ENCODE data around the gene SLC7A6OS. TPM values are rescaled to one million over a fixed set of nuclear protein-coding genes. Genes with fewer than 3 reads are reported as not detected.

SLC7A6OS gene
- total and polyA plus RNA-seq, 2 experiments from 2014 or later = 8.8 to 18.9 TPM

DNA sequence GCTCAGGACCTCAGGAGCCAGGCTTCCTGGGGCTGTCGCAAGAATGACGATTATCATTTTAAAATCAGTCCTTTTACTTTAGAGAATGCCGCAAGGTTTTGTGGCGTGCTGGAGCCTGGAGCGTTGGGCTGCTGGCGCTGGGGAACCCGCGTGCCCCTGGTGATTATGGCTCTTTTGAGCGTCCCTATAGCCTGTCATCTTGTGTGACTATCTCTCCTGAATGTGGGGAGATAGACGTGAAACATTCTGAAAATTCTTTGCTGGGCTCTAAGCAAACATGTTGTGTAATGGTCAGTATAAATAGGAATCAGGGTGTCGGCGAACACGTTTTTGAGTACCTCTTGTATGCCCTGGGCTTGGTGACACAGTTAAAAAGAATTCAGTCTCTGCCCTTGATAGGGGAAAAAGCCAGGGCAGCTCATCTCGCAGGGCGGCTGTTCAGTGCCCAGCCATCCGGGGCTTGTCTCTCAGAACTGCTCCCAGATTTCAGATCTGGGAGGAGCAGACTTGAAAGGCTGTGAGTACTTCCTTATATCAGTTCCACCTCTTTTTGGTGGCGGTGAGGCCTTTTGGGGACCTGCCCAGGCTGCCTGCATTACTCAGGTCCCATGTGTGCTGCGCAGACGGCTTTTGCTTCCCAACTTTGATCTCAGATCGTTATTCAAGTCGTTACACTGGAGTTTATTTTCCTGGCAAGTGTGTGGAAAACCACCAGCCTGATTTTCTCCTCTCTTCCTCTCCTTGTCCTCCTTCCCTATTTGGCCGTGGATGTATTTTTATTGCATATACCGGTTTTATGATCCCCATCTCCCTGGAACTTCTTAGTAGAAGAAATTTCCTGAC is 45.4 kb downstream of the SLC7A6OS start:
- Histone ChIP-seq H3K79me2 (peaks cover 51% of the 10 kb centered on the region), H3K4me3 (peak overlapping the region; percentile 84), H3K4me1 (ENCODE audit: insufficient read depth) (peaks cover 20% of the 10 kb centered on the region), H4K20me1 (ENCODE audit: insufficient read depth, poor library complexity, severe bottlenecking) (no peaks in the 10 kb centered on the region), H3K9me3 (ENCODE audit: low read depth) (no peaks in the 10 kb centered on the region), H2AFZ (peak overlapping the region; percentile 98), H3K4me2 (peak overlapping the region; percentile 97), H3K9me2 (replicated peaks; ENCODE audit: insufficient read depth) (no peaks in the 10 kb centered on the region), H3K27me3 (no peaks in the 10 kb centered on the region), H3K36me3 (replicated peaks; ENCODE audit: insufficient read depth, low read depth) (no peaks in the 10 kb centered on the region), H3K27ac (peak overlapping the region; percentile 96)
- peak; percentile 73 for DNase-seq (ENCODE audit: low spot score)
- 8% methylated on average over 23 of the region's 23 CpGs for WGBS (ENCODE audit: low lambda C conversion rate, missing lambda C conversion rate)
- TF ChIP-seq, protein P1, sequence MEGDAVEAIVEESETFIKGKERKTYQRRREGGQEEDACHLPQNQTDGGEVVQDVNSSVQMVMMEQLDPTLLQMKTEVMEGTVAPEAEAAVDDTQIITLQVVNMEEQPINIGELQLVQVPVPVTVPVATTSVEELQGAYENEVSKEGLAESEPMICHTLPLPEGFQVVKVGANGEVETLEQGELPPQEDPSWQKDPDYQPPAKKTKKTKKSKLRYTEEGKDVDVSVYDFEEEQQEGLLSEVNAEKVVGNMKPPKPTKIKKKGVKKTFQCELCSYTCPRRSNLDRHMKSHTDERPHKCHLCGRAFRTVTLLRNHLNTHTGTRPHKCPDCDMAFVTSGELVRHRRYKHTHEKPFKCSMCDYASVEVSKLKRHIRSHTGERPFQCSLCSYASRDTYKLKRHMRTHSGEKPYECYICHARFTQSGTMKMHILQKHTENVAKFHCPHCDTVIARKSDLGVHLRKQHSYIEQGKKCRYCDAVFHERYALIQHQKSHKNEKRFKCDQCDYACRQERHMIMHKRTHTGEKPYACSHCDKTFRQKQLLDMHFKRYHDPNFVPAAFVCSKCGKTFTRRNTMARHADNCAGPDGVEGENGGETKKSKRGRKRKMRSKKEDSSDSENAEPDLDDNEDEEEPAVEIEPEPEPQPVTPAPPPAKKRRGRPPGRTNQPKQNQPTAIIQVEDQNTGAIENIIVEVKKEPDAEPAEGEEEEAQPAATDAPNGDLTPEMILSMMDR (IDR thresholded peaks at IDR 0.05; ENCODE audit: poor library complexity) = no peak
- TF ChIP-seq EZH2phosphoT487 (IDR thresholded peaks at IDR 0.05; ENCODE audit: low read depth, severe bottlenecking, unreplicated experiment) = no peak
- TF ChIP-seq EZH2 (IDR thresholded peaks at IDR 0.05; ENCODE audit: borderline replicate concordance) = no peak

DNA sequence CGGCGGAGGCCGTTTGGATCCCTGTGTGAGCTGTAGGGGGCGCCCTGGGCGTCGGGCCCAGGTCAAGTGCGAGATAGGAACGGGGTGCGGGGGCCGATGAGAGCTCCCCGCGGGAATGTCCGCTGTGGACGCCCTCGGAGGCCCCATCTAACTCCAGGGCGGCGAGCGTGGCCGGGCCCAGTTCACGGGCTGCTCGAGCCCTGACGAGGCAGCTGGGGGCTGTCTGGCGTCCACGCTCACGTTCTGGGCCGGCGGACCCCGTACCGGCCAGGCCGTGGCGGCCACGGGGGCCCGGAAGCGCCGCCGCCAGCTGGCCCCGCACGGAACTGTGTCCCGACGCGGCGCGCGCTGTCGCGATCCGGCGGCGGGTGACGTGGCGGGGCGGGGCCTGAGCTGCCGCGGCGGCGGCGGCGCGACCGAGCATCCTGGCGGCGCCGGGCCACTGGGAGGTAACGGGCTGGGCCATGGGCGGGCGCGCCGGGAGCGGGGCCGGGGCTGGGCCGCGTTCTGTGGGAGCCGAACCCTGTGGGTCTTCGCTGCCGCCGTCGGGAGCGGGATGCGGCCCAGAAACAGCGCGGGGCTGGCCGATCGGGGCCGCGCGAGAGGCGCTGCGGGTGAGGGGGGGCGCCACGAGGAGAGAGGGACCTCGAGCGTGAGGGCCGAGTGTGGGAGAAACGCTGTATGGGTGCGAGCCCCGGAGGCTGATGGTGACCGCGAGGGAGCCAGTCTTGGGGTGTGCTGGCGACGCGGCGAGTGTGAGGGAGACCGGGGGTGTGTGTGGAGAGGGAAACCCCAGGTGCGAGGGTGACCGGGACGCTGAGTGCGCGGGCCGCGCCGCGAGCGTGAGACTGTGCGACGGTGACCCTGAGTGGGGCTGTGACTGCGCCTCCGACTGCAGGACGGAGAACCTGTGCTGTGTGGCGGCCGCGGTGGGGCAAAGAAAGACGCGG is 46.3 kb downstream of the SLC7A6OS start, which contains the start of gene SLC7A6:
Gene SLC7A6, plus strand, starts transcription at position 399 of the 950 bp plus-strand sequence. CDS start 10,201 bp downstream, outside the sequence.
- no peaks in the 10 kb centered on the region for H3K27me3 ChIP-seq
- H4K20me1 ChIP-seq (ENCODE audit: insufficient read depth, poor library complexity, severe bottlenecking) = no peaks in the 10 kb centered on the region
- peaks cover 20% of the 10 kb centered on the region for H3K4me1 ChIP-seq (ENCODE audit: insufficient read depth)
- peak; percentile 89 for DNase-seq (ENCODE audit: low spot score)
- peak within 1 kb of the TSS; percentile 98 for H2AFZ ChIP-seq
- under 1% methylated on average over 66 of the region's 123 CpGs for WGBS (ENCODE audit: low lambda C conversion rate, missing lambda C conversion rate)
- peak within 1 kb of the TSS; percentile 84 for H3K4me3 ChIP-seq
- no peaks in the 10 kb centered on the region for H3K36me3 ChIP-seq (replicated peaks; ENCODE audit: insufficient read depth, low read depth)
- no peaks in the 10 kb centered on the region for H3K9me2 ChIP-seq (replicated peaks; ENCODE audit: insufficient read depth)
- H3K79me2 ChIP-seq = peaks cover 42% of the 10 kb centered on the region
- TF ChIP-seq EZH2 (IDR thresholded peaks at IDR 0.05; ENCODE audit: borderline replicate concordance) = no peak
- TF ChIP-seq, protein P1 (IDR thresholded peaks at IDR 0.05; ENCODE audit: poor library complexity) = peak; percentile 79
- TF ChIP-seq EZH2phosphoT487 (IDR thresholded peaks at IDR 0.05; ENCODE audit: low read depth, severe bottlenecking, unreplicated experiment) = no peak
- peak within 1 kb of the TSS; percentile 96 for H3K27ac ChIP-seq
- peak within 1 kb of the TSS; percentile 97 for H3K4me2 ChIP-seq
- H3K9me3 ChIP-seq (ENCODE audit: low read depth) = no peaks in the 10 kb centered on the region

DNA sequence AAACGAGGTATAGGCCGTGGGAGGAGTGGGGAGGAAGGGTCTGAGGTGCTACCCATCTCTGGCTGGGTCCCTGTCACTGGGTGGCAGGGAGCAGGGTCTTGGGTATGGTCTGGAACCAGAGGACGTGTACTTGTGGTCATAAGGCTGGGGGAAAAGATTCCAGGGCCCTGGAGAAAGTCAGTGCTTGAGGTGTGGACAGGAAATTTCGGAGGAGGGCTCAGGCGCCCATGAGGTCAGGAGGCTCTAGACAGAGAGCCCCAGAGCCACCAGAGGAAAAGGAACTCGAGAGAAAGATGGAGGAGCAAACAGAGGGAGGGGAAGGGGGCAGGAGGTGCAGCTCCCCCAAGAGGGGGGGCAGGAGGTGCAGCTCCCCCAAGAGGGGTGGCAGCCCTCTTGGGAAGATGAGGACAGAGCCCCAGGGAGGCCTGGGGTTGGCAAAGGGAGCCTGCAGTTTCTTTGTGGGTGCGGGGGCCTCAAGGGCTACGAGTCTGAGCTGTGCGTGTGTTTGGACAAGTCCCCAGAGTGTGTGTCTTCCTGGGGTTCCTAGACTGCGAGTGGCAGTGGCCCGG is 47.1 kb downstream of the SLC7A6OS start:
- DNase-seq (ENCODE audit: low spot score) = no peak
- peaks cover 20% of the 10 kb centered on the region for H3K4me1 ChIP-seq (ENCODE audit: insufficient read depth)
- TF ChIP-seq EZH2 (IDR thresholded peaks at IDR 0.05; ENCODE audit: borderline replicate concordance) (no peak), EZH2phosphoT487 (IDR thresholded peaks at IDR 0.05; ENCODE audit: low read depth, severe bottlenecking, unreplicated experiment) (no peak)
- TF ChIP-seq, protein P1 (IDR thresholded peaks at IDR 0.05; ENCODE audit: poor library complexity) = no peak
- no peaks in the 10 kb centered on the region for H3K27me3 ChIP-seq
- WGBS (ENCODE audit: low lambda C conversion rate, missing lambda C conversion rate) = 42% methylated on average over 11 of the region's 11 CpGs
- H3K27ac ChIP-seq = peak overlapping the region; percentile 96
- H3K36me3 ChIP-seq (replicated peaks; ENCODE audit: insufficient read depth, low read depth) = no peaks in the 10 kb centered on the region
- no peaks in the 10 kb centered on the region for H3K9me3 ChIP-seq (ENCODE audit: low read depth)
- H2AFZ ChIP-seq = peak overlapping the region; percentile 91
- H3K79me2 ChIP-seq = peaks cover 34% of the 10 kb centered on the region
- H3K9me2 ChIP-seq (replicated peaks; ENCODE audit: insufficient read depth) = no peaks in the 10 kb centered on the region
- peak overlapping the region; percentile 97 for H3K4me2 ChIP-seq
- peak overlapping the region; percentile 84 for H3K4me3 ChIP-seq
- H4K20me1 ChIP-seq (ENCODE audit: insufficient read depth, poor library complexity, severe bottlenecking) = no peaks in the 10 kb centered on the region
